GM18951 (cell line): ENCODE measurements around the gene MAD1L1.
"Not testable (repeated sequence)": the region's sequence is repeated elsewhere in the genome, so short reads cannot be mapped to it uniquely, and the experiment has no call there.

Experiments used
- POLR2A ChIP-seq: IDR thresholded peaks from 4 replicates; pipeline ENCODE4 v1.6.1; 2011; ENCODE audit warnings: mild to moderate bottlenecking; ENCODE audit not compliant: insufficient read length, insufficient read depth; ENCODE audit errors: extremely low read depth
- in situ Hi-C: fragments of 300-500 bp; cut with MboI; formaldehyde crosslinking; loops from one replicate; pipeline ENCODE4 v1.12.0; 2022; ENCODE audit warnings: low sequenced_read_pairs, mixed read lengths, inconsistent platforms; ENCODE audit not compliant: unreplicated experiment

MAD1L1 gene

GRCh38 chr7:1977059-1977875, 255.5 kb downstream of the MAD1L1 start:
- no peak for TF ChIP-seq POLR2A
- in situ Hi-C loops, result no loop called here

GRCh38 chr7:1976521-1976920, 256.2 kb downstream of the MAD1L1 start:
- in situ Hi-C loops, result not testable (repeated sequence)

GRCh38 chr7:1975581-1975980, 257.2 kb downstream of the MAD1L1 start:
- in situ Hi-C loops, result no loop called here
- TF ChIP-seq POLR2A, result no peak

GRCh38 chr7:1975179-1975578, 257.6 kb downstream of the MAD1L1 start:
- in situ Hi-C loops, result no loop called here

GRCh38 chr7:1974290-1975101, 258.2 kb downstream of the MAD1L1 start:
- TF ChIP-seq POLR2A, result no peak
- in situ Hi-C loops, result no loop called here

More at GRCh38 chr7:1975179-1975578, 257.6 kb downstream of the MAD1L1 start:
- TF ChIP-seq POLR2A, result no peak

- no peak for TF ChIP-seq POLR2A
- in situ Hi-C loops, result no loop called here
Observed at GRCh38 chr7:1973321-1974251, 259.2 kb downstream of the MAD1L1 start.

- no peak for TF ChIP-seq POLR2A
- in situ Hi-C loops, result no loop called here
Observed at GRCh38 chr7:1972744-1973143, 260.0 kb downstream of the MAD1L1 start.

- in situ Hi-C loops, result no loop called here
Observed at GRCh38 chr7:1971946-1972654, 260.6 kb downstream of the MAD1L1 start.

GRCh38 chr7:1970895-1971294, 261.9 kb downstream of the MAD1L1 start:
- in situ Hi-C loops, result no loop called here
- no peak for TF ChIP-seq POLR2A

More at GRCh38 chr7:1971946-1972654, 260.6 kb downstream of the MAD1L1 start:
- no peak for TF ChIP-seq POLR2A

GRCh38 chr7:1970285-1970660, 262.5 kb downstream of the MAD1L1 start:
- in situ Hi-C loops, result not testable (repeated sequence)

GRCh38 chr7:1969459-1970284, 263.1 kb downstream of the MAD1L1 start:
- in situ Hi-C loops, result no loop called here

More at GRCh38 chr7:1969459-1970284, 263.1 kb downstream of the MAD1L1 start:
- TF ChIP-seq POLR2A, result no peak
